Ovary (tissue), 3 donors: ENCODE data around the gene GRAP2.

Experiments
- EP300 ChIP-seq: sonication (generic); formaldehyde crosslinking; IDR thresholded peaks from one replicate; pipeline ENCODE4 v1.6.1; 2017; ENCODE audit warnings: antibody characterized with exemption
- POLR2A ChIP-seq: fragments of 450-650 bp; IDR thresholded peaks from one replicate; pipeline ENCODE4 v1.6.1; 2017; ENCODE audit warnings: antibody characterized with exemption, mild to moderate bottlenecking, moderate library complexity
- TF ChIP-seq, protein P1 (sequence below), 3 donors: fragments of 450-650 bp in 2 of 3; fragments of 200-600 bp in 1 of 3; IDR thresholded peaks; one replicate each; pipeline versions ENCODE4 v1.5.1 to v1.8.0; 2016 to 2022; ENCODE audit warnings: antibody characterized with exemption in 3 of 3, mild to moderate bottlenecking in 1 of 3
- donor health status: DM: no; HTN: no; CAD: no.

GRCh38 chr22:39914584-39914983, 13.7 kb downstream of the GRAP2 start:
- TF ChIP-seq, protein P1, sequence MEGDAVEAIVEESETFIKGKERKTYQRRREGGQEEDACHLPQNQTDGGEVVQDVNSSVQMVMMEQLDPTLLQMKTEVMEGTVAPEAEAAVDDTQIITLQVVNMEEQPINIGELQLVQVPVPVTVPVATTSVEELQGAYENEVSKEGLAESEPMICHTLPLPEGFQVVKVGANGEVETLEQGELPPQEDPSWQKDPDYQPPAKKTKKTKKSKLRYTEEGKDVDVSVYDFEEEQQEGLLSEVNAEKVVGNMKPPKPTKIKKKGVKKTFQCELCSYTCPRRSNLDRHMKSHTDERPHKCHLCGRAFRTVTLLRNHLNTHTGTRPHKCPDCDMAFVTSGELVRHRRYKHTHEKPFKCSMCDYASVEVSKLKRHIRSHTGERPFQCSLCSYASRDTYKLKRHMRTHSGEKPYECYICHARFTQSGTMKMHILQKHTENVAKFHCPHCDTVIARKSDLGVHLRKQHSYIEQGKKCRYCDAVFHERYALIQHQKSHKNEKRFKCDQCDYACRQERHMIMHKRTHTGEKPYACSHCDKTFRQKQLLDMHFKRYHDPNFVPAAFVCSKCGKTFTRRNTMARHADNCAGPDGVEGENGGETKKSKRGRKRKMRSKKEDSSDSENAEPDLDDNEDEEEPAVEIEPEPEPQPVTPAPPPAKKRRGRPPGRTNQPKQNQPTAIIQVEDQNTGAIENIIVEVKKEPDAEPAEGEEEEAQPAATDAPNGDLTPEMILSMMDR (IDR thresholded peaks at IDR 0.05): no peak
- no peak for TF ChIP-seq POLR2A
- TF ChIP-seq EP300: no peak
